GM23338 (cell line): Measurements from ENCODE around the gene PLEKHA7.

Experiments
- CREB1 ChIP-seq: fragments of 250-450 bp; sonication (Bioruptor Pico); IDR thresholded peaks from 2 replicates; pipeline ENCODE4 v1.5.0; 2020; ENCODE audit warnings: low read depth, mild to moderate bottlenecking, moderate library complexity
- CTCF ChIP-seq, 2 experiments: fragments of 200-600 bp in 1 of 2; sonication (generic) in 1 of 2; conservative IDR thresholded peaks; 2 replicates each; pipeline versions ENCODE4 v1.5.1 to v1.6.1; 2016 to 2017; ENCODE audit warnings: antibody characterized with exemption in 2 of 2, low read depth in 2 of 2, mild to moderate bottlenecking in 2 of 2, moderate library complexity in 1 of 2
- ETS1 ChIP-seq: IDR thresholded peaks from 2 replicates; pipeline ENCODE4 v1.6.1; 2016; ENCODE audit warnings: antibody characterized with exemption
- EZH2 ChIP-seq: fragments of 200-600 bp; sonication (generic); IDR thresholded peaks from one replicate; pipeline ENCODE4 v1.8.0; 2017; ENCODE audit warnings: antibody characterized with exemption, mild to moderate bottlenecking, low read depth; ENCODE audit not compliant: unreplicated experiment
- EZH2phosphoT487 ChIP-seq: fragments of 200-600 bp; sonication (generic); IDR thresholded peaks from one replicate; pipeline ENCODE4 v1.8.1; 2018; ENCODE audit warnings: antibody characterized with exemption; ENCODE audit not compliant: unreplicated experiment
- JUNB ChIP-seq: IDR thresholded peaks from one replicate; pipeline ENCODE4 v1.6.1; 2016; ENCODE audit warnings: antibody characterized with exemption; ENCODE audit not compliant: unreplicated experiment
- POLR2AphosphoS5 ChIP-seq: IDR thresholded peaks from 2 replicates; pipeline ENCODE4 v1.6.1; 2016; ENCODE audit warnings: antibody characterized with exemption, low read depth
- REST ChIP-seq: IDR thresholded peaks from one replicate; pipeline ENCODE4 v1.6.1; 2018; ENCODE audit warnings: antibody characterized with exemption; ENCODE audit not compliant: unreplicated experiment
- ZNF114 ChIP-seq: fragments of 250-450 bp; sonication (Bioruptor Pico); IDR thresholded peaks from 2 replicates; pipeline ENCODE4 v1.5.0; 2020; ENCODE audit warnings: mild to moderate bottlenecking, moderate library complexity

GRCh38 chr11:16986434-16987204, 27.6 kb downstream of the PLEKHA7 start:
- TF ChIP-seq CTCF (conservative IDR thresholded peaks at IDR 0.05; ENCODE audit: low read depth in 2 of 2): no peak
- no peak for TF ChIP-seq CREB1 (CRISPR knock-in tag)
- TF ChIP-seq EZH2phosphoT487: no peak
- TF ChIP-seq JUNB: no peak
- TF ChIP-seq ZNF114: no peak
- no peak for TF ChIP-seq POLR2AphosphoS5
- no peak for TF ChIP-seq REST
- TF ChIP-seq EZH2: no peak
- no peak for TF ChIP-seq ETS1
